ENCODE data around the gene NIPA2. TPM values are rescaled to one million over a fixed set of nuclear protein-coding genes. Genes with fewer than 3 reads are reported as not detected.

NIPA2 gene
- total RNA-seq (10 to 100 TPM; 39.5 to 43.9 TPM), polyA plus RNA-seq (10 to 100 TPM; 49.8 to 59.3 TPM)

DNA sequence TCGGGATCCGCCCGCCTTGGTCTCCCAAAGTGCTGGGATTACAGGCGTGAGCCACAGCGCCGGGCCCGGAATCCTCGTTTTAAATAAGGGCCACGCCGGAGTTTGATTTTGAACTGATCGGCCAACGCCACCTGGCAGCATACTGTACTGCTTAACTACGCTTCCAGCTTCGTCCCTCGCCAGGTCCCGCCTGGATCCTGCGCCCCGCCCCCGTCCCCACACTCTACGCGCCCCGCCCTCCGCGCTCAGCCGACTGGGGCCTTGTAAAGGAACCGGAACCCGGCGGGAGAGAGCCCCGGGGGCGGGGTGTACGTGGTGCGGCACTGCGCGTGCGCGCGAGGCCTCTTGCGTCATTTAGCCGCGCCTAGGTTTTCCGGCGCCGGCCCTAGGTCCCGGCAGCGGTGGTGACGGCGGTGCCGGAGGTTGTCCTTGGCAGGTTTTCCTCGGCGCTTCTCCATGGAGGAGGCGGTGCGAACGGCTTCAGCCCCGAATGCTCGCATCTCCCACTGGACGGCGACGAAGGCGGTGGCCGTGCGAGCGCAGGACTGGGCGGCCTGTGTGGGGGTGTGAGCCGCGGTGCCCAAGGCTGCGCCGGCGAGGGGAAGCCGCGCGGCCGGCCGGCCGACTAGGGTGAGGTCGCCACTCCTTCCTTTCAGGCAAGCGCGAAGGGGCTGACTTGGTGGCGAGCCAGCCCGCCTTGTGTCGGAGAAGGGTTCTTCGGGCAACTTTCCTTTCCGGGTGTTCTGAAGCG is at the start of gene NIPA2:
NIPA2 (plus strand) TSS at position 375 of the 751 bp plus-strand sequence. CDS start 13,066 bp downstream, outside the sequence.
- peak; percentile 98 to 99 (median 98) for DNase-seq
- peaks cover 0 to 2% (median 0%) of the 10 kb centered on the region in 8 donors for H3K9me3 Mint-ChIP-seq
- Histone ChIP-seq H3K27ac (ENCODE audit: low read depth, low read length) (peak within 1 kb of the TSS; percentile 96), H3K27me3 (ENCODE audit: insufficient read depth, low read length) (no peaks in the 10 kb centered on the region), H3K4me3 (ENCODE audit: low read length in 2 of 2) (peak within 1 kb of the TSS; percentile 77 to 85), H3K4me1 (ENCODE audit: insufficient read depth, low read length) (peaks cover 25% of the 10 kb centered on the region), H3K36me3 (ENCODE audit: insufficient read depth, low read length) (no peaks in the 10 kb centered on the region), H3K9me3 (ENCODE audit: control insufficient read depth in 1 of 2, low read length in 2 of 2) (no peaks in the 10 kb centered on the region)
- intact Hi-C loops (cut with micrococcal nuclease) = loop anchor here (1.0 to 5.0 kb wide), 5 partner anchors 42 to 201 kb away; partner anchors contain the start of genes NIPA1 and TUBGCP5
- ChIA-PET POLR2A (ENCODE audit: partially characterized antibody) (interaction anchor here (1.3 to 2.8 kb wide), 3 partner anchors 13 to 201 kb away, joined by 5 to 17 read pairs (median 16); partner anchors contain the start of genes NIPA1 and TUBGCP5), CTCF (ENCODE audit: partially characterized antibody) (interaction anchor here (1.3 kb wide), 1 partner anchor 13 kb away, joined by 4 read pairs; no protein-coding TSS in a partner anchor)
- H3K36me3 Mint-ChIP-seq = peaks cover 5 to 18% of the 10 kb centered on the region in 2 donors
- peak within 1 kb of the TSS; percentile 84 to 98 (median 94) for H3K27ac Mint-ChIP-seq
- peaks cover 18 to 46% (median 31%) of the 10 kb centered on the region in 4 donors for H3K4me1 Mint-ChIP-seq
- H3K4me3 Mint-ChIP-seq = peak within 1 kb of the TSS; percentile 91 to 97 (median 94)
- no peaks in the 10 kb centered on the region for H3K27me3 Mint-ChIP-seq

DNA sequence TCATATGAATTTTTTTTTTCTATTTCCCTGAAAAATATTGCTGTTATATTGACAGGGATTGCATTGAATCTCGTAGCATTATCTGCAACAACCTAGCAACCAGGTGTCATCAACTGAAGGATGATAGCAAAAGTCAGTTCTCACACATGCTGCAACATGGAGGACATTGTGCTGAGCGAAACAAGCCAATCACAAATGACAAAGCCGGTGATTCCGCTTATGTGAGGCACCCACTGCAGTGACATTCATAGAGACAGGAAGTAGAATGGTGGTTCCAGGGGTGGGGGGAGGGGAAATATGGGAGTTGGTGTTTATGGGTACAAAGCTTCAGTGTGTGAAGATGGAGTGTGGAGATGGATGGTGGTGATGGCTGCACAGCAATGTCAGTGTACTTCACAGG is 44.4 kb upstream of the NIPA2 start:
- no peak overlapping the region for H3K27ac ChIP-seq (ENCODE audit: low read depth, low read length)
- H3K4me3 Mint-ChIP-seq = peak overlapping the region in 3 of 8 donors; percentile 8 to 30 (median 29)
- H3K36me3 ChIP-seq (ENCODE audit: insufficient read depth, low read length) = no peaks in the 10 kb centered on the region
- intact Hi-C loops (cut with micrococcal nuclease) = no loop called here
- CTCF ChIA-PET (ENCODE audit: partially characterized antibody) = interaction anchor here (0.6 to 0.9 kb wide), 2 partner anchors 11 to 12 kb away, joined by 3 read pairs; no protein-coding TSS in a partner anchor
- no peaks in the 10 kb centered on the region for H3K27me3 Mint-ChIP-seq
- POLR2A ChIA-PET (ENCODE audit: partially characterized antibody) = no interaction called here
- no peaks in the 10 kb centered on the region for H3K27me3 ChIP-seq (ENCODE audit: insufficient read depth, low read length)
- peaks cover 16% of the 10 kb centered on the region for H3K4me1 ChIP-seq (ENCODE audit: insufficient read depth, low read length)
- H3K9me3 Mint-ChIP-seq = peaks cover 0 to 7% (median 0%) of the 10 kb centered on the region in 8 donors
- no peak overlapping the region for H3K4me3 ChIP-seq (ENCODE audit: low read length in 2 of 2)
- peak overlapping the region in 4 of 7 donors; percentile 29 to 55 (median 40) for H3K27ac Mint-ChIP-seq
- H3K4me1 Mint-ChIP-seq = peaks cover 25 to 60% (median 42%) of the 10 kb centered on the region in 4 donors
- no peak for DNase-seq
- H3K36me3 Mint-ChIP-seq = peaks cover 5 to 7% of the 10 kb centered on the region in 2 donors
- peaks cover 0 to 4% of the 10 kb centered on the region in 2 donors for H3K9me3 ChIP-seq (ENCODE audit: control insufficient read depth in 1 of 2, low read length in 2 of 2)

DNA sequence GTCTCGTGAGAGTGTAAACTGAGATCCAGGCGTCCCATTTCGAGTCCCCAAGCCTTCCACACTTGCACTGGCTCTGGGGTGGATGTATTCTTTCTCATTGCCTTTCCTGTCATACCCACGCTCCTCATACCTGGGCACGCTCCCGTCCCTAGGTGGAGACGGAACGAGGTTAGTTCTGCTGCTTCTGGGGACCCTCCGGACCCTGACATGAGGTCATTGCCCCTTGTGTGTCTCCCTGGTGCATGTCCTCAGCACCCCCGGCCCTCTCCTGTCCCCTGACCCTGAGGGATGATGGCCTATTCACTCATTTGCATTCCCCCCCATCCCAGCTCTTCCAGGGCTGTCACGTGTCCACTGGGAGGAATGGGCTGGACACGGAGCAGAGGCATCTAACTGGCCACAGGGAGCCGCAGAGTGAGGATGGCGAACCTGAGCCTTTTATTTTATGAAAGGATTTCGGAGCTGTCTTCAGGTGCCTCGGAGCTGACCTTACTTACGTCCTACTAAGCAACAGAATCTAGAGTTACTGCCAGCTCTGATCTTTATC is 43.8 kb upstream of the NIPA2 start:
- peaks cover 0 to under 1% (median 0%) of the 10 kb centered on the region in 8 donors for H3K9me3 Mint-ChIP-seq
- CTCF ChIA-PET (ENCODE audit: partially characterized antibody) = interaction anchor here (0.9 kb wide), 2 partner anchors 11 to 14 kb away, joined by 3 read pairs; no protein-coding TSS in a partner anchor
- Histone ChIP-seq H3K9me3 (ENCODE audit: control insufficient read depth in 1 of 2, low read length in 2 of 2) (peaks cover 0 to 2% of the 10 kb centered on the region in 2 donors), H3K27ac (ENCODE audit: low read depth, low read length) (no peak overlapping the region), H3K36me3 (ENCODE audit: insufficient read depth, low read length) (no peaks in the 10 kb centered on the region), H3K4me3 (ENCODE audit: low read length in 2 of 2) (no peak overlapping the region), H3K27me3 (ENCODE audit: insufficient read depth, low read length) (no peaks in the 10 kb centered on the region), H3K4me1 (ENCODE audit: insufficient read depth, low read length) (peaks cover 16% of the 10 kb centered on the region)
- peaks cover 0 to 4% of the 10 kb centered on the region in 2 donors for H3K36me3 Mint-ChIP-seq
- intact Hi-C loops (cut with micrococcal nuclease) = loop anchor here (5.0 kb wide), 1 partner anchor 37 kb away; no protein-coding TSS in a partner anchor
- H3K4me1 Mint-ChIP-seq = peaks cover 26 to 58% (median 39%) of the 10 kb centered on the region in 4 donors
- POLR2A ChIA-PET (ENCODE audit: partially characterized antibody) = interaction anchor here (2.2 kb wide), 1 partner anchor 9 kb away, joined by 8 read pairs; the partner anchor contains the start of gene NIPA1
- peak overlapping the region in 5 of 7 donors; percentile 8 to 95 (median 23) for H3K27ac Mint-ChIP-seq
- DNase-seq = no peak
- peak overlapping the region in 1 of 8 donors; percentile 20 for H3K4me3 Mint-ChIP-seq
- no peaks in the 10 kb centered on the region for H3K27me3 Mint-ChIP-seq

DNA sequence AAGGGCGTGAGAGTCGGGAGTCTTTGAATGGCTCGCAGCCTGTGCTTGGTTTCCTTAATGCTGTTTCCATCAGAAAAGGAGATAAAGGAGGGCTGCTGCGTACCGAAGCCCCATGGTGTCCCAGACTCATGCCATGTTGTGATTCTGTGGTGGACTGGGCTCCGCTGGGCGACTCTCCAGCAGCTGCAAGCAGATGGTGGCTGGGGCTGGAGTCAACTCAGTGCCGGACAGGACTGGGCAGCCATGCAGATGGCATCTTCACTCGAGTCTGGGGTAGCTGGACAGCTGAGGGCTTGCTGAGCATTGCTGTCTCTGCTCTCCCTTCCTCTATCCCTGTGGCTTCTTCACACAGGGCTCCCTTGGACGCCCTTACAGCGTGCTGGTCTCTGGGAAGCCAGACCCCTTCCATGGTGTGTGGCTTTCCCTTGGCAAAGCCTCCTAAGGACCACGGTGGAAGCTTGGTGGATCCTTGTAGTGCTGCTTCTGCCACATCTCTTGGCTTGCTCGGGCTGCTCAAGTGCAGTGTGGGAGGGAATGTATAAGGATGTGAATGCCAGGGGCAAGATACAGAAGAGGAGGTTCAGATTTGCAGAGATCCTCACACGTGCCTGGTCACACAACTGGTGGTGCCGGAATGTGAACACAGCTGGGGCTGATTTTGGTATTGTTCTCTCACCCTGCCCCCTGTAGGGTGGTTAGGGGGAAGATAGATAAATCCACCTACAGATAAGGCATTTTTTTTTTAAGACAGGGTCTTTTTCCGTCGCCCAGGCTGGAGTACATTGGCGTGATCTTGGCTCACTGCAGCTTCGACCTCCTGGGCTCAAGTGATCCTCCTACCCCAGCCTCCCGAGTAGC is 43.0 kb upstream of the NIPA2 start:
- ChIA-PET POLR2A (ENCODE audit: partially characterized antibody) (interaction anchor here (0.6 to 2.2 kb wide), 3 partner anchors 8 to 58 kb away, joined by 3 to 8 read pairs (median 4); partner anchors contain the start of gene NIPA1), CTCF (ENCODE audit: partially characterized antibody) (interaction anchor here (0.9 to 1.0 kb wide), 2 partner anchors 8 to 14 kb away, joined by 3 read pairs; no protein-coding TSS in a partner anchor)
- Histone ChIP-seq H3K27me3 (ENCODE audit: insufficient read depth, low read length) (no peaks in the 10 kb centered on the region), H3K4me3 (ENCODE audit: low read length in 2 of 2) (no peak overlapping the region), H3K27ac (ENCODE audit: low read depth, low read length) (no peak overlapping the region), H3K4me1 (ENCODE audit: insufficient read depth, low read length) (peaks cover 16% of the 10 kb centered on the region), H3K9me3 (ENCODE audit: control insufficient read depth in 1 of 2, low read length in 2 of 2) (no peaks in the 10 kb centered on the region), H3K36me3 (ENCODE audit: insufficient read depth, low read length) (no peaks in the 10 kb centered on the region)
- peak overlapping the region in 5 of 8 donors; percentile 8 to 48 (median 20) for H3K4me3 Mint-ChIP-seq
- no peak for DNase-seq
- H3K27ac Mint-ChIP-seq = peak overlapping the region in 6 of 7 donors; percentile 22 to 95 (median 68)
- H3K36me3 Mint-ChIP-seq = peaks cover 4% of the 10 kb centered on the region in 2 donors
- H3K27me3 Mint-ChIP-seq = no peaks in the 10 kb centered on the region
- intact Hi-C loops (cut with micrococcal nuclease) = loop anchor here (2.0 to 5.0 kb wide), 2 partner anchors 38 to 43 kb away; partner anchors contain the start of gene NIPA2
- H3K9me3 Mint-ChIP-seq = no peaks in the 10 kb centered on the region
- H3K4me1 Mint-ChIP-seq = peaks cover 28 to 63% (median 44%) of the 10 kb centered on the region in 4 donors

DNA sequence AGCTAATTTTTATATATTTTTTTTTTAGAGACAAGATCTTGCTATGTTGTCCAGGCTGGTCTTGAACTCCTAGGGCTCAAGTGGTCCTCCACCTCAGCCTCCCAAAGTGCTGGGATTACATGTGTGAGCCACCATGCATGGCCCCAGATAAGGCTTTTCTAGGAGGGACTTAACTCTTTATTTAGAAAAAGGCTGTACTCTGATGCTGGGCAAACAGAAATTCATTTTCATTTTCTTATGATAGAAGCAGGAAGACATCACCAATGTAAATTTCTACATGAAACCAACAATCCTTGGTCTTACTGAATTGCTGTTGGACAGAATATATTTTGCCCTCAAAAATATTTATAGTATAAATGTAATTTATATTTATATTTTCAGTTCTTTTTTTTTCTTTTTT is 42.4 kb upstream of the NIPA2 start:
- Histone ChIP-seq H3K27me3 (ENCODE audit: insufficient read depth, low read length) (no peaks in the 10 kb centered on the region), H3K36me3 (ENCODE audit: insufficient read depth, low read length) (no peaks in the 10 kb centered on the region), H3K4me1 (ENCODE audit: insufficient read depth, low read length) (peaks cover 16% of the 10 kb centered on the region), H3K9me3 (ENCODE audit: control insufficient read depth in 1 of 2, low read length in 2 of 2) (no peaks in the 10 kb centered on the region), H3K27ac (ENCODE audit: low read depth, low read length) (no peak overlapping the region), H3K4me3 (ENCODE audit: low read length in 2 of 2) (no peak overlapping the region)
- CTCF ChIA-PET (ENCODE audit: partially characterized antibody) = interaction anchor here (1.0 kb wide), 1 partner anchor 8 kb away, joined by 3 read pairs; no protein-coding TSS in a partner anchor
- intact Hi-C loops (cut with micrococcal nuclease) = loop anchor here (2.0 to 5.0 kb wide), 2 partner anchors 39 to 43 kb away; partner anchors contain the start of gene NIPA2
- Mint-ChIP-seq H3K4me1 (peaks cover 28 to 58% (median 42%) of the 10 kb centered on the region in 4 donors), H3K27ac (peak overlapping the region; percentile 78 to 95 (median 88)), H3K9me3 (no peaks in the 10 kb centered on the region), H3K36me3 (peaks cover 4% of the 10 kb centered on the region in 2 donors), H3K4me3 (peak overlapping the region in 4 of 8 donors; percentile 36 to 85 (median 62)), H3K27me3 (no peaks in the 10 kb centered on the region)
- DNase-seq = no peak
- POLR2A ChIA-PET (ENCODE audit: partially characterized antibody) = interaction anchor here (0.6 to 2.2 kb wide), 3 partner anchors 8 to 57 kb away, joined by 3 to 8 read pairs (median 4); partner anchors contain the start of gene NIPA1

DNA sequence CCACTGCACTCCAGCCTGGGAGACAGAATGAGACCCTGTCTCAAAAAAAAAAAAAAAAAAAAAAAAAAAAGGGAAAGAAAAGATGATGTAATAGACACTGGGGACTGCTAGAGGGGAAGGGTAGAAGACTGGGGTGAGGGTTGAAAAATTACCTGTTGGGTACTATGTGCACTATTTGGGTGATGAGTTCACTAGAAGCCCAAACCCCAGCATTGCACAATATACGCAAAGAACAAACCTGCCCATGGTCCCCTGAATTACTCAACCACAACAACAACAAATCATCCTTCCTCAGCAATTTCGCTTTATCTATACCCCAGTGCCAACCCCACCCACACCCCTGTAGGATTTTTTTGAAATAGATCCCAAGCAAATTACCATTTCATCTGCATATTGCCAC is 38.6 kb upstream of the NIPA2 start:
- H3K4me3 ChIP-seq (ENCODE audit: low read length in 2 of 2) = no peak overlapping the region
- Mint-ChIP-seq H3K36me3 (peaks cover 0 to 4% of the 10 kb centered on the region in 2 donors), H3K4me1 (peaks cover 21 to 36% (median 29%) of the 10 kb centered on the region in 4 donors), H3K4me3 (no peak overlapping the region), H3K27me3 (no peaks in the 10 kb centered on the region), H3K9me3 (no peaks in the 10 kb centered on the region), H3K27ac (peak overlapping the region in 2 of 7 donors; percentile 26 to 51)
- no peaks in the 10 kb centered on the region for H3K36me3 ChIP-seq (ENCODE audit: insufficient read depth, low read length)
- intact Hi-C loops (cut with micrococcal nuclease) = loop anchor here (5.0 kb wide), 1 partner anchor 43 kb away; no protein-coding TSS in a partner anchor
- no peaks in the 10 kb centered on the region for H3K9me3 ChIP-seq (ENCODE audit: control insufficient read depth in 1 of 2, low read length in 2 of 2)
- POLR2A ChIA-PET (ENCODE audit: partially characterized antibody) = no interaction called here
- H3K4me1 ChIP-seq (ENCODE audit: insufficient read depth, low read length) = peaks cover 8% of the 10 kb centered on the region
- H3K27ac ChIP-seq (ENCODE audit: low read depth, low read length) = no peak overlapping the region
- no peaks in the 10 kb centered on the region for H3K27me3 ChIP-seq (ENCODE audit: insufficient read depth, low read length)
- CTCF ChIA-PET (ENCODE audit: partially characterized antibody) = no interaction called here
- DNase-seq = no peak

All from CD4-positive, alpha-beta memory T cell (primary cell).